ENCODE results near the gene CDH20.

DNA sequence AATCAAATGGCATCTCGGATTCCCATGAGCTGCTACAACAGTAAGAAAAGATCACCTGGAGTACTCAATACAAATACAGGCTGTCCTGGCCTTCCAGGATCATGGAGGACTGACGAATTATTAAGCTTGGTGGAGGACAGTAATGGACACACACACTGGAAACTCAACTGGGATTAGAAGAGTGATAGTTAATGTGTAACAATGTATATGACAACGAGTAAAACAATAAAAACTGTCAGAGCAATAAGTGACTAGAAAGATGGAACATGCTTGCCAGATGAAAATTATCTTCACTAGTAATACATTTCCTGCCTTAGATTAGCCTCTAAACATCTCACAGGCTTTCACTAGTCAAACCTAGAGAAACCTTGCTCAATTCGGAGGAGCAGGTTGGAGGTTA is 49.2 kb upstream of the CDH20 start:
- TF ChIP-seq, protein P1, sequence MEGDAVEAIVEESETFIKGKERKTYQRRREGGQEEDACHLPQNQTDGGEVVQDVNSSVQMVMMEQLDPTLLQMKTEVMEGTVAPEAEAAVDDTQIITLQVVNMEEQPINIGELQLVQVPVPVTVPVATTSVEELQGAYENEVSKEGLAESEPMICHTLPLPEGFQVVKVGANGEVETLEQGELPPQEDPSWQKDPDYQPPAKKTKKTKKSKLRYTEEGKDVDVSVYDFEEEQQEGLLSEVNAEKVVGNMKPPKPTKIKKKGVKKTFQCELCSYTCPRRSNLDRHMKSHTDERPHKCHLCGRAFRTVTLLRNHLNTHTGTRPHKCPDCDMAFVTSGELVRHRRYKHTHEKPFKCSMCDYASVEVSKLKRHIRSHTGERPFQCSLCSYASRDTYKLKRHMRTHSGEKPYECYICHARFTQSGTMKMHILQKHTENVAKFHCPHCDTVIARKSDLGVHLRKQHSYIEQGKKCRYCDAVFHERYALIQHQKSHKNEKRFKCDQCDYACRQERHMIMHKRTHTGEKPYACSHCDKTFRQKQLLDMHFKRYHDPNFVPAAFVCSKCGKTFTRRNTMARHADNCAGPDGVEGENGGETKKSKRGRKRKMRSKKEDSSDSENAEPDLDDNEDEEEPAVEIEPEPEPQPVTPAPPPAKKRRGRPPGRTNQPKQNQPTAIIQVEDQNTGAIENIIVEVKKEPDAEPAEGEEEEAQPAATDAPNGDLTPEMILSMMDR (IDR thresholded peaks at IDR 0.05; ENCODE audit: poor library complexity), result no peak
- TF ChIP-seq EZH2 (IDR thresholded peaks at IDR 0.05; ENCODE audit: borderline replicate concordance) (no peak), EZH2phosphoT487 (IDR thresholded peaks at IDR 0.05; ENCODE audit: low read depth, severe bottlenecking, unreplicated experiment) (no peak)

All from hepatocyte (in vitro differentiated cells).